SU-DHL-6 (cell line): ENCODE measurements around the gene AHRR.

Experiments used
- CTCF ChIP-seq: fragments of 200-600 bp; sonication (generic); IDR thresholded peaks from one replicate; pipeline ENCODE4 v1.5.1; 2017; ENCODE audit warnings: antibody characterized with exemption, mild to moderate bottlenecking, low read length, moderate library complexity; ENCODE audit not compliant: insufficient read depth, poor library complexity, severe bottlenecking
- EZH2phosphoT487 ChIP-seq: fragments of 200-600 bp; sonication (generic), shearing (Covaris generic); conservative IDR thresholded peaks from 2 replicates; pipeline ENCODE4 v1.6.1; 2018; ENCODE audit warnings: mild to moderate bottlenecking, antibody characterized with exemption, low read length, moderate library complexity, mixed read lengths

- TF ChIP-seq CTCF (no peak), EZH2phosphoT487 (no peak)
Measured at GRCh38 chr5:482021-482420, 160.5 kb downstream of the AHRR start.
